BE2C (cell line): ENCODE measurements around the gene KLHDC9.

Experiments
- DNase-seq: peaks from one replicate; pipeline ENCODE4 v3.0.0-alpha.2; 2020
- H3K27me3 ChIP-seq: fragments of 250-450 bp; sonication (Bioruptor Pico); 2 replicates; pipeline ENCODE4 v1.5.1; 2020; ENCODE audit warnings: mild to moderate bottlenecking
- H3K36me3 ChIP-seq: fragments of 250-450 bp; sonication (Bioruptor Pico); 2 replicates; pipeline ENCODE4 v1.5.1; 2020; ENCODE audit warnings: mild to moderate bottlenecking
- H3K4me1 ChIP-seq: fragments of 250-450 bp; sonication (Bioruptor Pico); 2 replicates; pipeline ENCODE4 v1.5.1; 2020
- H3K4me3 ChIP-seq: 2 replicates; pipeline ENCODE4 v1.5.1; 2011; ENCODE audit warnings: low read depth, low read length
- H3K9me3 ChIP-seq: fragments of 250-450 bp; sonication (Bioruptor Pico); 2 replicates; pipeline ENCODE4 v1.5.1; 2020
- CTCF ChIP-seq: IDR thresholded peaks from 2 replicates; pipeline ENCODE4 v1.5.1; 2012; ENCODE audit warnings: mild to moderate bottlenecking, low read depth, low read length

Gene KLHDC9

GRCh38 chr1:161091796-161092507 lies 6.2 kb upstream of the KLHDC9 start:
- no peaks in the 10 kb centered on the region for H3K4me1 ChIP-seq
- no peak overlapping the region for H3K4me3 ChIP-seq
- no peaks in the 10 kb centered on the region for H3K27me3 ChIP-seq
- no peak for DNase-seq
- no peaks in the 10 kb centered on the region for H3K36me3 ChIP-seq
- no peaks in the 10 kb centered on the region for H3K9me3 ChIP-seq
- no peak for TF ChIP-seq CTCF

DNA sequence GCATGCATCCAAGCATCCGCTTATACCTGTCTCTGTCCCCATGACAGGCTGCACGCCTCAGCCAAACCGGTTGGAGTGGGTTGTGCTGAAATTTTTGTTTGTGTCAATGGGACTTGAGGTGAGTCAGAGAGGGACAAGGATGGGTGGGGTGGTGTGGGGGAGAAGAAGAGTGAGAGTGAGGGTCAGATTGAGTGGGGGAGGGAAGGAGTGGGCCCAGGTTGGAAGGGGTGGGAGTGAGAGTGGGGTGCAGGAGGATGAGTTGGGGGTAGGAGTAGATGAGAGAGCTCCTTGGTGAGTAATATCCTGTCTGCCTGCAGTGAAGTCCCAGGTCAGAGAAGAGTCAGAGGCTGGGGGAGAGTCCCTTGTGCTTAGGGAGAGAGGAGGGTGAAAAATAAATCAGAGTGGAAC lies 5.5 kb upstream of the KLHDC9 start:
- Histone ChIP-seq H3K4me3 (no peak overlapping the region), H3K36me3 (no peaks in the 10 kb centered on the region), H3K9me3 (no peaks in the 10 kb centered on the region), H3K27me3 (no peaks in the 10 kb centered on the region), H3K4me1 (no peaks in the 10 kb centered on the region)
- TF ChIP-seq CTCF: no peak
- no peak for DNase-seq

- no peak overlapping the region for H3K4me3 ChIP-seq
- DNase-seq: no peak
- H3K9me3 ChIP-seq: no peaks in the 10 kb centered on the region
- H3K4me1 ChIP-seq: no peaks in the 10 kb centered on the region
- no peaks in the 10 kb centered on the region for H3K36me3 ChIP-seq
- no peaks in the 10 kb centered on the region for H3K27me3 ChIP-seq
- no peak for TF ChIP-seq CTCF
These were observed 3.7 kb upstream of the KLHDC9 start for GRCh38 chr1:161094481-161094880.

DNA sequence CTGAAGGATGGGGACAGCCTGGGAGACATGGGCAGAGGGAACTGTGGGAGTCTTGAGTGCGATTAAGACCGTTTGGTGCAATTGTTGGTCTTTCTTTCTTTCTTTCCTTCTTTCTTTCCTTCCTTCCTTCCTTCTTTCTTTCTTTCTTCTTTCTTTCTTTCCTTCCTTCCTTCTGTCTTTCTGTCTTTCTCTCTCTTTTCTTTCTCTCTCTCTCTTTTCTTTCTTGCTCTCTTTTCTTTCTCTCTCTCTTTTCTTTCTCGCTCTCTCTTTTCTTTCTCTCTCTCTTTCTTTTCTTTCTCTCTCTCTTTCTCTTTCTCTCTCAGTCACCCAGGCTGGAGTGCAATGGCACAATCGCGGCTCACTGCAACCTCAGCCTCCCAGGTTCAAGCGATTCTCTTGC lies 2.9 kb upstream of the KLHDC9 start:
- Histone ChIP-seq H3K4me1 (no peaks in the 10 kb centered on the region), H3K27me3 (no peaks in the 10 kb centered on the region), H3K4me3 (no peak overlapping the region), H3K9me3 (no peaks in the 10 kb centered on the region), H3K36me3 (peaks cover 5% of the 10 kb centered on the region; the same call in 1 of the 2 replicates)
- TF ChIP-seq CTCF: no peak
- no peak for DNase-seq

DNA sequence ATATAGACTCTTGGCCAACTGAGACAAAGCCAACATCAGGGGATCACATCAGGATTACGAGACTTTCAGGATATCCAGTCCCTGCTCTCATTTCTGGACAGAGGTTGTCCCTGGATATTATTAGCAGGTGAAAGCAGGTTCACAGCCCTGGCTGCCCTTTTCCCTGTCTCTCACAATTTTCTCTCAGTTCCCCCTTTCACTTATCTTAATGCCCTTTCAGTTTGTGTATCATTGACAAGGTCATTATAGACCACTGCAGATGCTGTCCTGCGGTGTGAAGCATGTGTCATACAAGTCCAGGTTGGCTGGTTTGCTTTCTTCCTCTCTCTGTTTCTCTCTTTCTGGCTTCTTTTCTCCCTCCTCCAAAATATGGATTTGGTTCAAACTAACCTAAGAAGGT lies 2.1 kb upstream of the KLHDC9 start:
- TF ChIP-seq CTCF: no peak
- peaks cover 8% of the 10 kb centered on the region; the same call in 1 of the 2 replicates for H3K36me3 ChIP-seq
- no peaks in the 10 kb centered on the region for H3K4me1 ChIP-seq
- no peaks in the 10 kb centered on the region for H3K27me3 ChIP-seq
- no peak for DNase-seq
- no peak overlapping the region for H3K4me3 ChIP-seq
- H3K9me3 ChIP-seq: no peaks in the 10 kb centered on the region

DNA sequence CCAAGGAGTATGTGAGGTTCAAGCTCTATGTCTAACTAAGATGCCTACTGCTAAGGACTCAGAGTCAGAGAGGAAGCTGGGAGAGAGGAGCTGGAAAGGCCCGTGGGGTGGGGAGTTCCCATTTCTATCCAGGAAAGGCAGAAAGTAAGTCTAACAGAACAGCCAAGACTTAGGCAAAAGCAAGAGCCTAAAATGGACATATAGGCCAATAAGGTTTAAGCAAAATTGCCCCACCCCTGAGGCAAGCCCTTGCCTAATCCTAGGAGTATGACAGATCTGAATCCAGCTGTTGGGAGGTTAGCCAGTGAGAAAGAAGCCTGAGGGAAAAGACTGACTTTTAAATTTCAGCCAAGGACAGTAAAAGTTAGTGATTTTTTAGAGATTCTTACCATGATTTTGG lies 1.6 kb upstream of the KLHDC9 start:
- H3K9me3 ChIP-seq: no peaks in the 10 kb centered on the region
- no peak for TF ChIP-seq CTCF
- H3K27me3 ChIP-seq: no peaks in the 10 kb centered on the region
- H3K4me3 ChIP-seq: no peak overlapping the region
- no peaks in the 10 kb centered on the region for H3K4me1 ChIP-seq
- peaks cover 11% of the 10 kb centered on the region for H3K36me3 ChIP-seq
- no peak for DNase-seq
